ENCODE measurements around the gene FNDC3B. TPM values are rescaled to one million over a fixed set of nuclear protein-coding genes. Genes with fewer than 3 reads are reported as not detected.
A peak's percentile ranks its signal among the peaks of the same experiment; 100 is the strongest.

Gene FNDC3B
- total RNA-seq, 1 donor from 2014 or later: 54.9 TPM

DNA sequence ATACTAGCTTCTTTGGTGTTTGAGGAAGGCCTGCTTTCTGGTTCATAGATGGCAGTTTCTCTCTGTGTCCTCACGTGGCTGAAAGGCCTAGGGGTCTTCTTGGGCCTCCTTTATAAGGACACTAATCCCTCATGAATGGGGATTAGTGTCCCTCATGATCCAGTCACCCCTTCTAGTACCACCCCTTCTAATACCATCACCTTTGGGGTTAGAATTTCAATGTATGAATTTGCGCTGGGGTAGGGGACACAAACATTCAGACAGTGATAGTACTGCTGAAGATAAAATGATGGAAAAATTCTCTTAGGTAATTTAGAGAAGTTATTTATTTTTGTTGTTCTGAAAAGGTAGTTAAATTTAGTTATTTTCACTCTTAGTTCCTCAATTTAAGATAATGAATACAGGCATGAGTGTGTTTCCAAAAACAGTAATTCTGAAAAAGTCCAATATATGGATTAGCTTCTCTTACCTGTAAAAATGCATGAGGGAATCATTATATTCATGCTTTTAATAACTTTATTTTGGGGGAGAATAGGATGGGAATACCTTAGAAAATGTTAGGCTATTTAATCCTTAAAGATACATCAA is 103.6 kb downstream of the FNDC3B start:
- Histone ChIP-seq H3K27me3 (no peaks in the 10 kb centered on the region), H3K36me3 (no peaks in the 10 kb centered on the region), H3K27ac (peak overlapping the region; percentile 29 to 33), H3K4me3 (no peak overlapping the region), H3K9me3 (no peaks in the 10 kb centered on the region), H3K4me1 (peaks cover 3 to 43% of the 10 kb centered on the region in 2 donors)
- intact Hi-C loops (cut with DNase I): no loop called here
- DNase-seq (ENCODE audit: low spot score in 2 of 2): no peak
- TF ChIP-seq, protein P1, sequence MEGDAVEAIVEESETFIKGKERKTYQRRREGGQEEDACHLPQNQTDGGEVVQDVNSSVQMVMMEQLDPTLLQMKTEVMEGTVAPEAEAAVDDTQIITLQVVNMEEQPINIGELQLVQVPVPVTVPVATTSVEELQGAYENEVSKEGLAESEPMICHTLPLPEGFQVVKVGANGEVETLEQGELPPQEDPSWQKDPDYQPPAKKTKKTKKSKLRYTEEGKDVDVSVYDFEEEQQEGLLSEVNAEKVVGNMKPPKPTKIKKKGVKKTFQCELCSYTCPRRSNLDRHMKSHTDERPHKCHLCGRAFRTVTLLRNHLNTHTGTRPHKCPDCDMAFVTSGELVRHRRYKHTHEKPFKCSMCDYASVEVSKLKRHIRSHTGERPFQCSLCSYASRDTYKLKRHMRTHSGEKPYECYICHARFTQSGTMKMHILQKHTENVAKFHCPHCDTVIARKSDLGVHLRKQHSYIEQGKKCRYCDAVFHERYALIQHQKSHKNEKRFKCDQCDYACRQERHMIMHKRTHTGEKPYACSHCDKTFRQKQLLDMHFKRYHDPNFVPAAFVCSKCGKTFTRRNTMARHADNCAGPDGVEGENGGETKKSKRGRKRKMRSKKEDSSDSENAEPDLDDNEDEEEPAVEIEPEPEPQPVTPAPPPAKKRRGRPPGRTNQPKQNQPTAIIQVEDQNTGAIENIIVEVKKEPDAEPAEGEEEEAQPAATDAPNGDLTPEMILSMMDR (IDR thresholded peaks at IDR 0.05): no peak

DNA sequence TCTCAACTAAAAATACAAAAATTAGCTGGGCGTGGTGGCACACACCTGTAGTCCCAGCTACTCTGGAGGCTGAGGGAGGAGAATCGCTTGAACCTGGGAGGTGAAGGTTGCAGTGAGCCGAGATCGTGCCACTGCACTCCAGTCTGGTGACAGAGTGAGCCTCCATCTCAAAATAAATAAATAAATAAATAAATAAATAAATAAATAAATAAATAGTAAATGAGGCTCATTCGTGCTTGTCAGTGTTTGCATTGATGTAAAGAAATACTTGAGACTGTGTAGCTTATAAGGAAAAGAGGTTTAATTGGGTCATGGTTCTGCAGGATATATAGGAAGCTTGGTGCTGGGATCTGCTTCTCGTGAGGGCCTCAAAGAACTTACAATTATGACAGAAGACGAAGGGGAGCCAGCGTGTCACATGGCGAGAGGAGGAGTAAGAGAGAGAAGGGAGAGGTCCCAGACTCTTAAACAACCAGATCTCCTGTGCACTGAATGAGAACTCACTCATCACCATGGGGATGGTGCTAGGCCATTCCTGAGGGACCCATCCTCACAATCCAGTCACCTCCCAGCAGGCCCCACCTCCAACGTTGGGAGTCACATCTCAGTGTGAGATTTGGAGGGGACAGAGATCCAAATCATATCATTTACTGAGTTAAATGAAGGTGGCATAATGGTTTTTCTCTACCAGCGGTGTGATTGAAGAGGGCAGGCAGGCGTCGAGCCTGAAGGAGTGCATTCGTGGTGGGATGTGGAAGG is 104.5 kb downstream of the FNDC3B start:
- Histone ChIP-seq H3K4me1 (peaks cover 3 to 40% of the 10 kb centered on the region in 2 donors), H3K36me3 (no peaks in the 10 kb centered on the region), H3K27ac (no peak overlapping the region), H3K4me3 (no peak overlapping the region), H3K9me3 (no peaks in the 10 kb centered on the region), H3K27me3 (no peaks in the 10 kb centered on the region)
- intact Hi-C loops (cut with DNase I): no loop called here
- TF ChIP-seq, protein P1 (IDR thresholded peaks at IDR 0.05): no peak
- no peak for DNase-seq (ENCODE audit: low spot score in 2 of 2)

DNA sequence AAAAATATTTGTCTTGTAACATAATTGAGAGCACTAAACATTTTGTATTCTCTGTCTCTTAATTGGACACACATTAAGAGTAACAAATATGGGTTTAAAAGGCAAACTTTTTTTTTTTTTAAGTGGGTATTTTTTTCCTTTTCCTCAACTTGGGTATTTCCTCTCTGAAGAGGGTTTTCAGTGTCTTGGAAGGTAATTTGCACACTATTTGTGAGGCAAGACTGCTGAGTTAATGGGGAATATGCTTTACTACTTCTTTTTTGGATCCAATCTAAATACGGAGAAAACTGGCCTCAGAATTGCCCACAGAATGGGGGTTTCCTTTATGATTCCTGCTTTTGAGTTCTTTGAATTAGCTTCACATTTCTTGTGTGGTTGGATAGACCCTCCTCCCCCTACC is 105.2 kb downstream of the FNDC3B start:
- Histone ChIP-seq H3K27me3 (no peaks in the 10 kb centered on the region), H3K36me3 (no peaks in the 10 kb centered on the region), H3K27ac (no peak overlapping the region), H3K9me3 (no peaks in the 10 kb centered on the region), H3K4me3 (no peak overlapping the region), H3K4me1 (peaks cover 0 to 33% of the 10 kb centered on the region in 2 donors)
- TF ChIP-seq, protein P1 (IDR thresholded peaks at IDR 0.05): no peak
- intact Hi-C loops (cut with DNase I): no loop called here
- no peak for DNase-seq (ENCODE audit: low spot score in 2 of 2)

DNA sequence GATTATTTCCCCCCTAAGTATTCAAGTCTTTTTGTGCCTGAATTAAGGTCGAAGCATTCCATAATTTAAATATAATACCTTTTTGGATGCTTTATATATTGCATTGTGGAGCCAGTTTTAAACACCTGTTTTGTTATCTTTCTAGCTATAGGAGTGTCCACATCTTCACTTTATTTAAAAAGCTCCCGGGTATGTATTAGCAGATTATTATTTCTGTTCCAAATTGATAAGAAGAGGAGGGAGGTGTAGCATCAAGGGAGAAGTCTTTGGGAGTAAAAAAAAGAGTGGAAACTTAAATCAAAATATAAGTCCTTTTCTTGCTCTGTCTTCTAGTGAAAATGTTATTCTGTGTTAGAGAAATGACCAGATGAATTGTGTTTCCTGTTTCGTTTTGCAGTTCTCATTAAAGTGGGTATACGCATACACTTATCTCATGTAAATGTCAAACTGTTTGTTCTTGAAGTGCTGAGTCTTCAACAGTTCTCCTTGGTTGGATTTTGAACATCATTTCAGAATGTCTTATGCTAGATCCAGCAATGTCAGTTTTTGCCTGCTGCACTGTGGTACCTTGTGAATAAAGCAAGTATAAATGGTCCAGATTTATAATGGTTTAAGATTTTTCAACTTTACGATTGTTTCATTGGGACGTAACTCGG is 105.8 kb downstream of the FNDC3B start:
- TF ChIP-seq, protein P1 (IDR thresholded peaks at IDR 0.05): no peak

DNA sequence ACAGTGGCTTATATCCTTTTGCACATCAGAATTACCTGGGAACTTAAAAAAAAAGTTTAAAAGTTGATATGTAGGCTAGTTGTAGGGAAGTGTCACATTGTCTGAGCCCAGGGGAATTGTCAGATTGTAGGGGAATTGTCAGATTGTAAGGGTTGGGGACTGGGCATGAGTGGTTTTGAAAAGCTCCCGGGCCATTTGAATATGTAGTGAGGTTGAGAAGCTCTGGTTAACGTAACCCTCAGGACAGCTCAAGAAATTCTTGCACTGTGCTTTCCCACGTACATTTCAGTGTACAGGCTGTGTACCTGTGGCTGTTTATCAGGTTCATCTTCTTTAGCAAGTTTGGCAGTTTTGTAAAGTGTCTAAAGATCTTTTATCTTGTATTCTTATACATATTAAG is 107.0 kb downstream of the FNDC3B start:
- no peak overlapping the region for H3K27ac ChIP-seq

More for the DNA sequence above, 105.8 kb downstream of the FNDC3B start:
- intact Hi-C loops (cut with DNase I): no loop called here
- H3K36me3 ChIP-seq: no peaks in the 10 kb centered on the region
- no peak for DNase-seq (ENCODE audit: low spot score in 2 of 2)
- no peak overlapping the region for H3K4me3 ChIP-seq
- H3K4me1 ChIP-seq: peaks cover 0 to 30% of the 10 kb centered on the region in 2 donors
- no peaks in the 10 kb centered on the region for H3K27me3 ChIP-seq
- no peaks in the 10 kb centered on the region for H3K9me3 ChIP-seq
- no peak overlapping the region for H3K27ac ChIP-seq

More for the DNA sequence above, 107.0 kb downstream of the FNDC3B start:
- Histone ChIP-seq H3K27me3 (no peaks in the 10 kb centered on the region), H3K36me3 (no peaks in the 10 kb centered on the region), H3K9me3 (no peaks in the 10 kb centered on the region), H3K4me3 (no peak overlapping the region), H3K4me1 (peaks cover 0 to 18% of the 10 kb centered on the region in 2 donors)
- intact Hi-C loops (cut with DNase I): no loop called here
- no peak for DNase-seq (ENCODE audit: low spot score in 2 of 2)
- TF ChIP-seq, protein P1 (IDR thresholded peaks at IDR 0.05): no peak

All from ascending aorta (tissue), 2 donors.